ENCODE data around the gene MEOX2. TPM values are rescaled to one million over a fixed set of nuclear protein-coding genes. Genes with fewer than 3 reads are reported as not detected.

The MEOX2 gene
- total RNA-seq, 1 experiment from 2014 or later: not detected

- DNase-seq (ENCODE audit: low read depth, low spot score) (no peak), ATAC-seq (no peak)
- no TSS peak for BruUV-seq (replicated peaks)
- no peaks in the 10 kb centered on the region for H3K4me1 ChIP-seq (ENCODE audit: control insufficient read depth in 1 of 2, insufficient read depth in 2 of 2, low read length in 2 of 2)
- H3K9ac ChIP-seq (ENCODE audit: low read length): no peak overlapping the region
- RAD21 ChIA-PET (ENCODE audit: low non-redundant PET in 1 of 2, low total read pairs in 2 of 2, uncharacterized antibody in 2 of 2, unreplicated experiment in 2 of 2): no interaction called here
- POLR2A ChIA-PET: no interaction called here
- H3K27me3 ChIP-seq (ENCODE audit: insufficient read depth, low read length): no peaks in the 10 kb centered on the region
- H3K79me2 ChIP-seq (ENCODE audit: insufficient read depth, low read length): no peaks in the 10 kb centered on the region
- no peaks in the 10 kb centered on the region for H3K36me3 ChIP-seq (ENCODE audit: control insufficient read depth in 1 of 2, insufficient read depth in 2 of 2, low read length in 2 of 2)
- no peaks in the 10 kb centered on the region for H3K9me3 ChIP-seq (ENCODE audit: control insufficient read depth in 1 of 2, insufficient read depth in 1 of 2, low read depth in 1 of 2, low read length in 2 of 2)
- no peak overlapping the region for H3K4me3 ChIP-seq (replicated peaks in 1 of 2; ENCODE audit: low read depth in 1 of 2, low read length in 2 of 2)
- intact Hi-C loops (cut with micrococcal nuclease): no loop called here
- no peaks in the 10 kb centered on the region for H4K20me1 ChIP-seq (ENCODE audit: insufficient read depth)
- H2AFZ ChIP-seq (ENCODE audit: low read depth, low read length, poor library complexity, severe bottlenecking): no peak overlapping the region
- no peak overlapping the region for H3K4me2 ChIP-seq (ENCODE audit: low read length)
- CTCF ChIA-PET: no interaction called here
- 0 out of 2 replicates have a peak, but pooled peaks cover 4% of the 10 kb centered on the region for H3K9me2 ChIP-seq (ENCODE audit: insufficient read depth)
- no peak overlapping the region for H3K27ac ChIP-seq (ENCODE audit: low read depth, low read length)
- no peak for TF ChIP-seq CEBPB (IDR thresholded peaks at IDR 0.05; ENCODE audit: low read depth)
- no peak for TF ChIP-seq SIN3A (IDR thresholded peaks at IDR 0.05; ENCODE audit: low read depth)
- TF ChIP-seq SRF (IDR thresholded peaks at IDR 0.05; ENCODE audit: low read depth): no peak
- TF ChIP-seq EZH2phosphoT487 (IDR thresholded peaks at IDR 0.05; ENCODE audit: borderline replicate concordance): no peak
- TF ChIP-seq ZFX (IDR thresholded peaks at IDR 0.05): no peak
- no peak for TF ChIP-seq RAD21 (IDR thresholded peaks at IDR 0.05; ENCODE audit: low read depth)
- no peak for TF ChIP-seq CBX3 (IDR thresholded peaks at IDR 0.05; ENCODE audit: low read depth)
- TF ChIP-seq ATF3 (IDR thresholded peaks at IDR 0.05): no peak
- TF ChIP-seq FOSL1 (IDR thresholded peaks at IDR 0.05; ENCODE audit: low read depth): no peak
- TF ChIP-seq JUND (IDR thresholded peaks at IDR 0.05): no peak
- TF ChIP-seq ELF1 (IDR thresholded peaks at IDR 0.05; ENCODE audit: borderline replicate concordance, low read depth): no peak
- TF ChIP-seq ZNF274 (IDR thresholded peaks at IDR 0.05; ENCODE audit: low read depth, low read length): no peak
- no peak for TF ChIP-seq EGR1 (IDR thresholded peaks at IDR 0.05; ENCODE audit: low read depth)
- TF ChIP-seq POLR2A (IDR thresholded peaks at IDR 0.05; ENCODE audit: borderline replicate concordance, extremely low read depth, insufficient read depth, insufficient read length): no peak
- TF ChIP-seq REST (IDR thresholded peaks at IDR 0.05; ENCODE audit: low read depth): no peak
- TF ChIP-seq ZBTB33 (IDR thresholded peaks at IDR 0.05; ENCODE audit: extremely low read depth, insufficient replicate concordance, low read length): no peak
- no peak for TF ChIP-seq POLR2AphosphoS5 (IDR thresholded peaks at IDR 0.05; ENCODE audit: low read depth, low read length)
- TF ChIP-seq MAX (IDR thresholded peaks at IDR 0.05): no peak
- no peak for TF ChIP-seq SP1 (IDR thresholded peaks at IDR 0.05; ENCODE audit: low read depth)
- no peak for TF ChIP-seq CTCF (IDR thresholded peaks at IDR 0.05 in 2 of 3, conservative IDR thresholded peaks at IDR 0.05 in 1 of 3; ENCODE audit: borderline replicate concordance in 1 of 3, insufficient read depth in 1 of 3, low read depth in 2 of 3, low read length in 2 of 3)
Observed at GRCh38 chr7:15648461-15648961, 38.0 kb downstream of the MEOX2 start.
